WI38 (cell line): ENCODE results near the gene KCNH3.
"Not testable (repeated sequence)": the region's sequence is repeated elsewhere in the genome, so short reads cannot be mapped to it uniquely, and the experiment has no call there.

ENCODE experiments used
- H3K4me3 ChIP-seq: 2 replicates; pipeline ENCODE4 v1.5.1; 2011; ENCODE audit warnings: low read depth, mild to moderate bottlenecking, control low read depth, low read length
- CTCF ChIP-seq: IDR thresholded peaks from 2 replicates; pipeline ENCODE4 v1.5.1; 2012; ENCODE audit warnings: low read depth, mild to moderate bottlenecking, control low read depth, low read length

Gene KCNH3

GRCh38 chr12:49501895-49502294, 36.9 kb upstream of the KCNH3 start:
- H3K4me3 ChIP-seq = no peak overlapping the region

GRCh38 chr12:49502590-49502989, 36.2 kb upstream of the KCNH3 start:
- no peak for TF ChIP-seq CTCF
- no peak overlapping the region for H3K4me3 ChIP-seq

More at GRCh38 chr12:49501895-49502294, 36.9 kb upstream of the KCNH3 start:
- no peak for TF ChIP-seq CTCF

- TF ChIP-seq CTCF = no peak
- no peak overlapping the region for H3K4me3 ChIP-seq
Measured at GRCh38 chr12:49503674-49504180, 35.1 kb upstream of the KCNH3 start.

- H3K4me3 ChIP-seq = no peak overlapping the region
- TF ChIP-seq CTCF = no peak
Measured at GRCh38 chr12:49505672-49506071, 33.2 kb upstream of the KCNH3 start.

- no peak overlapping the region for H3K4me3 ChIP-seq
- no peak for TF ChIP-seq CTCF
Measured at GRCh38 chr12:49507139-49507538, 31.7 kb upstream of the KCNH3 start.

GRCh38 chr12:49509681-49510080, 29.1 kb upstream of the KCNH3 start:
- H3K4me3 ChIP-seq = not testable (repeated sequence)

- H3K4me3 ChIP-seq = no peak overlapping the region
- no peak for TF ChIP-seq CTCF
Measured at GRCh38 chr12:49511410-49511809, 27.4 kb upstream of the KCNH3 start.

- no peak overlapping the region for H3K4me3 ChIP-seq
- no peak for TF ChIP-seq CTCF
Measured at GRCh38 chr12:49512546-49512945, 26.3 kb upstream of the KCNH3 start.
